HG03159 (cell line): Measurements from ENCODE around the gene NOXA1.
"Not testable (repeated sequence)": the region's sequence is repeated elsewhere in the genome, so short reads cannot be mapped to it uniquely, and the experiment has no call there.

Experiments
- ATAC-seq: cut with Tn5 transposase; IDR thresholded peaks from one replicate; pipeline ENCODE4 v1.9.1; 2021; ENCODE audit warnings: mild to moderate bottlenecking, moderate library complexity; ENCODE audit not compliant: unreplicated experiment

NOXA1 gene

GRCh38 chr9:137404961-137405567, 18.1 kb upstream of the NOXA1 start:
- no peak for ATAC-seq

GRCh38 chr9:137405677-137406081, 17.5 kb upstream of the NOXA1 start:
- no peak for ATAC-seq

GRCh38 chr9:137406085-137406760, 17.0 kb upstream of the NOXA1 start:
- no peak for ATAC-seq

DNA sequence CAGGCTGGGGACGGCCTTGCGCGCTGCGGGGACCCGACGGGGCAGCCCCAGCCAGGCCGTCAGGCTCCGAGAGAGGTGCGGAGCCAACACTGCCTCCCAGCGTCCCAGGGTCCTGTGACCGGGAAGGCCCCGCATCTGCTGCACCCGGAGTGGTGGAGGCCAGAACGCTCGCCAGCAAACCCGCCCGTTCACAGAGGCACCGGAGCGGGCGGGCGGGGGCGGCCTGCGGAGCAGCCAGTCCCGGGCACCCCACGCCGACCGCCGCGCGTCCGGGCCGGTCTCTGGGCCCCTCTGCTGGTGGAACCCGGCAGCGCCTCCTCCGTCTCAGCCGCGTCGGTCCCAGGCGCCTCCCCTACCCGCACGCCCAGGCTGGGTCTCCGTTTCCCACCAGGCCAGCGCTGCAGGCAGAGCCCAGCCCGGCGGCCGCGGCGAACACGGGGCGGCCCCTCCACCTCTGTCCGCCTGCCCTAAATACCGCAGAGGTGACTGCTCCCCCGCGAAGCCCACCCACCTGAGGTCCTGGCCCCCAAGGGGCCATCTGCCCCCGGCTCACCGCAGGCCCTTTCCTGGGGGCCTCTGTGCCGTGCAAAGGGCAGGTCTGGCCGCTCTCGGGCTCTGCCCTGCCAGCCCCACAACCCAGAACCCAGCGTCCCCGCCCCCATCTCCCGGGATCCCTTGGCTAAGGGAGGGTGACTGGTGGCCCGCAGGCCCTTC, 16.2 kb upstream of the NOXA1 start:
- ATAC-seq = no peak

GRCh38 chr9:137407590-137408300, 15.4 kb upstream of the NOXA1 start:
- no peak for ATAC-seq

DNA sequence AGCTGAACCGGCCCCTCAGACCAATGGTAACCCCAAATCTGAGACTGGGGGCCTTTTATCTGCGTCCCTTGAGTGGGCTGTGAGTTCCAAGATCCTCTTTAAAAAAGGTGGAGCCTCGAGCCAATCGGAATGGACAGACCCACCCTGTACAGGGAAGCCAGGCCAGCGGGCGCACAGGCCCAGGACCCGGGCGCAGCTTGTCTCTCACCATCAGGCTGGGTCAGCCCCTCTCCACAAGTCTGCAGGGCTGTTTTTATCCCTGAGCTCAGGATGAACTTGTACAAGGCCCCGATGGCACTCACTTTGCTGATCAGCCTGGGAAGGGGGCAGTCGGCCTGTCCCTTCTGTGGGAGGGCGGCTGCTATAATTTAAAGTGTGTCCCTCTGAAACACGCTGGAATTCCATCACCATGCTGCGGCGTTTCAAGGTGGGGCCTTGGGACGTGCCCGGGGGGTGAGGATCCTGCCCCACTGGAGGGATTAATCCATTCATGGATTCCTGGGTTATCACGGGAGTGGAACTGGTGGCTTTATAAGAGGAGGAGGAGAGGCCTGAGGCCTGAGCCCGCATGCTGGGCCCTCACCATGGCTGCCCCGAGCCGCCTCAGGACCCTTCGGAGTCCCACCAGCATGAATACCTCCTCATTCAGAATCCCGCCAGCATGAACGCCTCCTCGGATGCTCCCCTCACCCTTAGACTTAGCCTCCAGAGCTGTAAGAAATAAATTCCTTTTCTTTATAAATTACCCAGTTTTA, 14.4 kb upstream of the NOXA1 start:
- ATAC-seq = no peak

- no peak for ATAC-seq
Measured at GRCh38 chr9:137409515-137409914, 13.7 kb upstream of the NOXA1 start.

DNA sequence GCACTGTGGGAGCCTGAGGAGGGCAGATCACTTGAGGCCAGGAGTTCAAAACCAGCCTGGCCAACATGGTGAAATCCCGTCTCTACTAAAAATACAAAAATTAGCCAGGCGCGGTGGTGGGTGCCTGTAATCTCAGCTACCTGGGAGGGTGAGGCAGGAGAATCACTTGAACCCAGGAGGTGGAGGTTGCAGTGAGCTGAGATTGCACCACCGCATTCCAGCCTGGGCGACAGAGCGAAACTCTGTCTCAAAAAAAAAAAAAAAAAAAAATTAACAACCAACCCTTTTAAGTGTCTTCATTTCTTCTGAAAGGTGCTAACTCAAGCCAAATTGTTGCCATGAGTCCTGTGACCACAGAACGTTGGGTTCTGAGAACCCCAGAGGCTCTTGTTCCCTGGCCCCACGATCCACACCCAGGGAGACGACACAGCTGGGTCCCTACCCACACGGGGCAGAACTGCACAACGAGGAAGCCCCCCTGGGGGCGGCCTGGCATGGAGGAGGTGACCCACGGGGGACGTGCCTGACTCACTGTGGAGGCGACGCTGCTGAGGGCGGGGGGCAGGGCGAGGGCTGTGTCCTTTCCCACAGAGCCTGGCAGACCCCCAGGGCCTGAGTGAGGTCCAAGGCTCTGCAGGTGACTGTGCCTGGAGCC, 12.8 kb upstream of the NOXA1 start:
- ATAC-seq = not testable (repeated sequence)

- ATAC-seq = no peak
Measured at GRCh38 chr9:137410891-137411249, 12.3 kb upstream of the NOXA1 start.

GRCh38 chr9:137411260-137411644, 11.9 kb upstream of the NOXA1 start:
- ATAC-seq = no peak

- no peak for ATAC-seq
Measured at GRCh38 chr9:137411645-137412380, 11.4 kb upstream of the NOXA1 start.

GRCh38 chr9:137412431-137412830, 10.8 kb upstream of the NOXA1 start:
- no peak for ATAC-seq

- ATAC-seq = no peak
Measured at GRCh38 chr9:137415451-137415850, 7.7 kb upstream of the NOXA1 start.

DNA sequence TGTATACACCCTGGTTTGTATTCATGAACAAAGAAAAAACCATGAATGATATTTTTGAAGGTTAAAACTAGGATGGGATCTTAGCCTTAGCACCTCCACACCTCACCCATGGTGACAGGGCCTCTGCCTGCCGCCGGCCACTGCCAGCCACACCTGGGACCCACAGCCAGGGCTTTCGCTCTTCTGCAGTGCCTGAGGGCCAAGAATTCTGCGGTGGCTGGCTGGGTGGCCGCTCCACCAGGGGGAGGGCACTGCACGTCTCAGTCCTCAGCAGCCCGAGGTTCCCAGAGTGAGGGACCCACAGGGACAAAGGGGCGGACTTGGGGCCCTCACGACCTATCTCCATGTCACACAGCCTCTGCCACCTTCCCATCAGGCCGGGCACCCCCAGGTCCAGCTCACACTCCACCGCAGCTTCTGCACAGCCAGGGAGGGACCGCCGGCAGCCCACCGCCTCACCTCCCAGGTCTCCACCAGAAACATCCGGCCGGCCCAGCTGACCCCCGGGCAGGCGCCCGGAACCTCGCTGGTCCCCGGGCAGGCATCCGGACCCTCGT, 7.1 kb upstream of the NOXA1 start:
- ATAC-seq = no peak

DNA sequence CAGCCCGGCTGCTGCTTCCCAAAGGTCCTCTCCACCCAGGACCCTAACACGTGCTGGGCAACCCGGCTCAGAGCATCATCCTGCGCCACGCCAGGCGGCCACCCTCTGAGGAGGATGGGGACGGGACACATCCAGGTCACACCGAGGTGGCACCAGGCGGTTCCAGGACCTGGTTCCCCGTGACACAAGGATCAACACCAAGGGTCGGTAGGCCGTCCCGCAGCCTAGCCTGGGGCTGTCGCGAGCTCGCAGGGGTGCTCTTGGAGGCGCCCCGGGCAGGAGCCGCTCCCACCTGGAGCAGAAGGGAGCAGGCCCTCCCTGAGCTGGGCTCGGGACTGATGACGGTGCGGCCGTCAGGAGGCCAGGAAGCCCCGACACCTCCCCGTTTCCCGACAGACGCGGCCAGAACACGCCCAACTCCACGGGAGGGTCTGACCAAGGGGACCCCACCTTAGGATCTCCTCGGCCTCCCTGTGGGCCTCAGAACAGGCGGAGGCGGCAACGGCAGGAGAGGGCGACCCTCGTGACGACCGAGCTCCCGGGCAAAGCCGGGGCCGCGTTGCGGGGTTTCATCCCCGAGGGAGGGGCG, 6.5 kb upstream of the NOXA1 start:
- no peak for ATAC-seq

GRCh38 chr9:137417161-137418021, 5.8 kb upstream of the NOXA1 start:
- ATAC-seq = no peak

GRCh38 chr9:137421838-137422603, 1.2 kb upstream of the NOXA1 start:
- ATAC-seq = no peak
